HepG2 (cell line): Measurements from ENCODE around the gene PLXNA4. TPM values are rescaled to one million over a fixed set of nuclear protein-coding genes. Genes with fewer than 3 reads are reported as not detected.

Source experiments
- ATAC-seq: fragments of 200-7000 bp; cut with Tn5 transposase; 3 replicates; pipeline ENCODE4 v1.9.1; 2020; ENCODE audit warnings: mild to moderate bottlenecking, moderate library complexity
- BruUV-seq: library from RNA; stranded (reverse); fragments of 400-500 nt; replicated peaks from 2 replicates; lab custom pipeline; 2021; lab: Mats Ljungman, UMichigan
- CTCF ChIA-PET: fragments of 300-600 bp; formaldehyde crosslinking; extraction: SDS; loops from one replicate; lab custom pipeline; 2021; ENCODE audit warnings: low total read pairs, inconsistent platforms, low intra/inter-chr PET ratio; lab: Yijun Ruan, JAX
- POLR2A ChIA-PET: fragments of 350-600 bp; sonication (Branson Sonifier 250); formaldehyde crosslinking; loops from one replicate; lab custom pipeline; 2020; ENCODE audit warnings: antibody characterized with exemption, inconsistent platforms; lab: Yijun Ruan, JAX
- DNase-seq: peaks from one replicate; pipeline ENCODE4 v3.0.0-alpha.2; 2015; ENCODE audit warnings: low spot score
- FAIRE-seq: peaks from 3 replicates; lab custom pipeline; 2011; peaks lifted over from hg19 to GRCh38; lab: Jason Lieb, UNC
- H2AFZ ChIP-seq: one replicate; pipeline ENCODE4 v1.6.1; 2011; ENCODE audit warnings: low read length, inconsistent platforms
- H3K27ac ChIP-seq: fragments of 300-600 bp; 3 replicates; pipeline ENCODE4 v1.8.0; 2011; ENCODE audit warnings: mixed run types, mild to moderate bottlenecking, mixed read lengths, low read length, inconsistent platforms; ENCODE audit not compliant: insufficient read depth; ENCODE audit errors: extremely low read length
- H3K27me3 ChIP-seq, 2 experiments: fragments of 200-600 bp in 1 of 2; 2 replicates in 1 of 2; 3 replicates in 1 of 2; pipeline versions ENCODE4 v1.6.0 to v1.8.0; 2011; ENCODE audit warnings: low read length in 2 of 2, mild to moderate bottlenecking in 2 of 2, moderate library complexity in 2 of 2, inconsistent platforms in 1 of 2; ENCODE audit not compliant: insufficient read depth in 2 of 2, control insufficient read depth in 1 of 2
- H3K36me3 ChIP-seq, 2 experiments: fragments of 200-600 bp in 1 of 2; replicated peaks in 1 of 2; 2 replicates in 1 of 2; 3 replicates in 1 of 2; pipeline versions ENCODE4 v1.5.1 to v1.8.0; 2011; ENCODE audit warnings: low read length in 2 of 2, inconsistent platforms in 1 of 2; ENCODE audit not compliant: insufficient read depth in 2 of 2, control insufficient read depth in 1 of 2
- H3K4me1 ChIP-seq: 2 replicates; pipeline ENCODE4 v1.5.1; 2012; ENCODE audit warnings: low read length, inconsistent platforms; ENCODE audit not compliant: insufficient read depth
- H3K4me2 ChIP-seq: 2 replicates; pipeline ENCODE4 v1.6.0; 2011; ENCODE audit warnings: low read depth, low read length, inconsistent platforms
- H3K4me3 ChIP-seq, 3 experiments: fragments of 200-600 bp in 1 of 3; sonication (generic), shearing (Covaris generic) in 1 of 3; replicated peaks in 1 of 3; 2 replicates each; pipeline ENCODE4 v1.5.1; 2011 to 2016; ENCODE audit warnings: low read length in 3 of 3, inconsistent platforms in 2 of 3, low read depth in 2 of 3, mild to moderate bottlenecking in 2 of 3, control low read depth in 1 of 3, mixed read lengths in 1 of 3; ENCODE audit not compliant: insufficient read depth in 1 of 3
- H3K79me2 ChIP-seq: one replicate; pipeline ENCODE4 v1.6.1; 2011; ENCODE audit warnings: low read length, inconsistent platforms; ENCODE audit not compliant: insufficient read depth
- H3K9ac ChIP-seq: 2 replicates; pipeline ENCODE4 v1.6.0; 2011; ENCODE audit warnings: mild to moderate bottlenecking, low read depth, low read length, inconsistent platforms; ENCODE audit not compliant: insufficient read depth
- H3K9me3 ChIP-seq: 2 replicates; pipeline ENCODE4 v1.5.1; 2012; ENCODE audit warnings: mild to moderate bottlenecking, low read length
- H4K20me1 ChIP-seq: 2 replicates; pipeline ENCODE4 v1.6.0; 2011; ENCODE audit warnings: inconsistent platforms, mild to moderate bottlenecking, low read length, moderate library complexity; ENCODE audit not compliant: insufficient read depth
- ETV5 ChIP-seq: IDR thresholded peaks from 2 replicates; pipeline ENCODE4 v1.6.1; 2018; ENCODE audit warnings: missing biosample characterization, missing genetic modification reagents, inconsistent platforms, borderline replicate concordance
- HMG20A ChIP-seq: IDR thresholded peaks from 2 replicates; pipeline ENCODE4 v1.6.1; 2016; ENCODE audit warnings: borderline replicate concordance
- HMG20B ChIP-seq: conservative IDR thresholded peaks from 2 replicates; pipeline ENCODE4 v1.6.1; 2016; ENCODE audit warnings: missing genetic modification reagents, missing compliant biosample characterization
- ISX ChIP-seq: sonication (generic); formaldehyde crosslinking; conservative IDR thresholded peaks from 2 replicates; pipeline ENCODE4 v1.5.0; 2020; ENCODE audit warnings: missing genetic modification reagents
- MLX ChIP-seq: IDR thresholded peaks from 2 replicates; pipeline ENCODE4 v1.6.1; 2016
- NFYC ChIP-seq: IDR thresholded peaks from 2 replicates; pipeline ENCODE4 v1.6.1; 2016; ENCODE audit warnings: missing genetic modification reagents, missing compliant biosample characterization
- PRPF4 ChIP-seq: fragments of 200-400 bp; formaldehyde crosslinking; IDR thresholded peaks from 2 replicates; pipeline ENCODE4 v1.6.1; 2016; ENCODE audit warnings: low read length, low read depth; ENCODE audit not compliant: poor library complexity, severe bottlenecking
- SCMH1 ChIP-seq: sonication (generic); formaldehyde crosslinking; IDR thresholded peaks from 2 replicates; pipeline ENCODE4 v1.9.0; 2021; ENCODE audit warnings: missing genetic modification reagents, mild to moderate bottlenecking, borderline replicate concordance
- THAP7 ChIP-seq: sonication (generic); formaldehyde crosslinking; IDR thresholded peaks from 2 replicates; pipeline ENCODE4 v1.8.1; 2023; ENCODE audit warnings: mild to moderate bottlenecking, missing genetic modification reagents
- TRIM22 ChIP-seq: fragments of 450-650 bp; IDR thresholded peaks from 2 replicates; pipeline ENCODE4 v1.6.1; 2017
- ZBTB14 ChIP-seq: sonication (generic); formaldehyde crosslinking; IDR thresholded peaks from 2 replicates; pipeline ENCODE4 v1.4.0; 2020; ENCODE audit warnings: missing genetic modification reagents
- ZC3H4 ChIP-seq: sonication (generic); formaldehyde crosslinking; IDR thresholded peaks from 2 replicates; pipeline ENCODE4 v1.4.0; 2020; ENCODE audit warnings: missing genetic modification reagents, borderline replicate concordance
- ZFP91 ChIP-seq: sonication (generic); formaldehyde crosslinking; IDR thresholded peaks from 2 replicates; pipeline ENCODE4 v1.9.0; 2022; ENCODE audit warnings: missing genetic modification reagents, mild to moderate bottlenecking, borderline replicate concordance
- ZNF121 ChIP-seq: sonication (generic); formaldehyde crosslinking; IDR thresholded peaks from 2 replicates; pipeline ENCODE4 v1.5.0; 2020; ENCODE audit warnings: mild to moderate bottlenecking, missing genetic modification reagents
- ZNF225 ChIP-seq: sonication (generic); formaldehyde crosslinking; IDR thresholded peaks from 2 replicates; pipeline ENCODE4 v1.4.0; 2020; ENCODE audit warnings: mild to moderate bottlenecking, missing genetic modification reagents
- ZNF549 ChIP-seq: sonication (generic); formaldehyde crosslinking; IDR thresholded peaks from 2 replicates; pipeline ENCODE4 v1.5.0; 2020; ENCODE audit warnings: missing genetic modification reagents
- ZNF564 ChIP-seq: sonication (generic); formaldehyde crosslinking; IDR thresholded peaks from 2 replicates; pipeline ENCODE4 v1.8.1; 2023; ENCODE audit warnings: mild to moderate bottlenecking, missing genetic modification reagents
- ZNF713 ChIP-seq: sonication (generic); formaldehyde crosslinking; IDR thresholded peaks from 2 replicates; pipeline ENCODE4 v1.4.0; 2020; ENCODE audit warnings: mild to moderate bottlenecking, missing genetic modification reagents
- ZNF878 ChIP-seq: sonication (generic); formaldehyde crosslinking; IDR thresholded peaks from 2 replicates; pipeline ENCODE4 v1.8.1; 2023; ENCODE audit warnings: mild to moderate bottlenecking, missing genetic modification reagents, moderate library complexity
- WGBS: methylation state at CpG from one replicate; pipeline ENCODE4 v1.1.6; 2017; ENCODE audit warnings: low lambda C conversion rate; 5-methylcytosine and 5-hydroxymethylcytosine counted together
- in situ Hi-C: cut with HindIII; loops from 2 replicates; pipeline ENCODE4 v1.10.0; 2017; ENCODE audit warnings: low pct_unique_long_range_greater_than_20kb; ENCODE audit not compliant: extremely low pct_ligation_motif_present
- intact Hi-C: fragments of 100-400 bp; cut with micrococcal nuclease; formaldehyde crosslinking; loops from one replicate; pipeline ENCODE4 v1.10.0; 2022; ENCODE audit not compliant: unreplicated experiment
- polyA plus RNA-seq, 8 experiments: library from polyadenylated mRNA; depleted of rRNA in 3 of 8; stranded (reverse) in 7 of 8; unstranded in 1 of 8; fragments of >200 nt; fragmentation: Illumina TruSeq in 4 of 8; extraction: Trizol in 4 of 8; gene quantifications; 2 replicates each; pipeline versions ENCODE4 v1.2.1 to v1.2.3, GENCODE V29; 2011 to 2016; ENCODE audit warnings: low read depth in 4 of 8, missing spikeins in 1 of 8, mixed read lengths in 1 of 8; ENCODE audit not compliant: insufficient read depth in 1 of 8
- total RNA-seq, 5 experiments: library from RNA; depleted of rRNA; stranded (reverse); fragments of >200 nt; fragmentation: Illumina TruSeq; extraction: Trizol; gene quantifications; 2 replicates each; pipeline ENCODE4 v1.2.3, GENCODE V29; 2016; ENCODE audit warnings: low read depth in 1 of 5

PLXNA4 gene
- total and polyA plus RNA-seq, 2 of the 13 experiments (the other 11 are each of a cell fraction or from before 2014, with no cell fraction given): 0.01 to 0.04 TPM

GRCh38 chr7:132084776-132085388 lies 491.4 kb downstream of the PLXNA4 start (continued):
- TF ChIP-seq ZNF121 (no peak), TRIM22 (no peak), HMG20A (no peak), ZC3H4 (CRISPR knock-in tag) (no peak), ISX (no peak), NFYC (CRISPR knock-in tag) (peak; percentile 44; the same call in 1 of the 2 replicates), SCMH1 (CRISPR knock-in tag) (no peak)

- Histone ChIP-seq H3K27ac (no peak overlapping the region), H3K9ac (no peak overlapping the region), H3K4me2 (no peak overlapping the region), H3K4me3 (no peak overlapping the region), H2AFZ (no peak overlapping the region), H3K9me3 (no peaks in the 10 kb centered on the region), H3K27me3 (peaks cover 1 to 14% of the 10 kb centered on the region in 2 experiments; a peak in 3 of 5 replicates), H3K36me3 (no peaks in the 10 kb centered on the region), H4K20me1 (no peaks in the 10 kb centered on the region), H3K4me1 (0 out of 2 replicates have a peak, but pooled peaks cover 5% of the 10 kb centered on the region), H3K79me2 (no peaks in the 10 kb centered on the region)
- ChIA-PET CTCF (no interaction called here), POLR2A (no interaction called here)
- intact Hi-C loops (no loop called here), in situ Hi-C loops (no loop called here)
- no peak for ATAC-seq
- no peak for DNase-seq
- FAIRE-seq: no peak
- WGBS: 52% methylated on average over 8 of the region's 8 CpGs
- BruUV-seq: no TSS peak
- no peak for TF ChIP-seq ZBTB14 (CRISPR knock-in tag)
- TF ChIP-seq ZNF549: no peak
- no peak for TF ChIP-seq HMG20B
- TF ChIP-seq ZNF225 (CRISPR knock-in tag): no peak
- TF ChIP-seq THAP7 (CRISPR knock-in tag): no peak
- TF ChIP-seq ZNF564 (CRISPR knock-in tag): no peak
- TF ChIP-seq ETV5 (CRISPR knock-in tag): no peak
- no peak for TF ChIP-seq MLX (CRISPR knock-in tag)
- TF ChIP-seq ZFP91 (CRISPR knock-in tag): no peak
- TF ChIP-seq PRPF4: no peak
- no peak for TF ChIP-seq ZNF713 (CRISPR knock-in tag)
- no peak for TF ChIP-seq ZNF878 (CRISPR knock-in tag)
Observed at GRCh38 chr7:132083537-132084123, 492.6 kb downstream of the PLXNA4 start.
